HEK293 (cell line): ENCODE results near the gene CSF1.

Experiments used
- CTCF ChIA-PET: fragments of 350-600 bp; formaldehyde crosslinking; extraction: SDS; loops from one replicate; lab custom pipeline; 2021; ENCODE audit warnings: antibody characterized with exemption; lab: Yijun Ruan, JAX
- POLR2A ChIA-PET: fragments of 300-600 bp; formaldehyde crosslinking; extraction: SDS; loops from one replicate; lab custom pipeline; 2020; ENCODE audit warnings: antibody characterized with exemption, inconsistent platforms; lab: Yijun Ruan, JAX
- H3K27ac ChIP-seq: fragments of 200-500 bp; sonication (Bioruptor generic); 2 replicates; pipeline ENCODE4 v1.5.1; 2014; ENCODE audit warnings: low read depth, low read length, control low read depth, inconsistent platforms; ENCODE audit errors: extremely low read depth
- H3K36me3 ChIP-seq, 2 experiments: fragments of 200-500 bp in 1 of 2; sonication (Bioruptor generic) in 1 of 2; 1 replicate in 1 of 2; 2 replicates in 1 of 2; pipeline ENCODE4 v1.5.1; 2014 to 2017; ENCODE audit warnings: inconsistent platforms in 2 of 2, low read length in 2 of 2; ENCODE audit not compliant: control insufficient read depth in 2 of 2, insufficient read depth in 1 of 2
- H3K4me1 ChIP-seq: fragments of 200-500 bp; sonication (Bioruptor generic); 2 replicates; pipeline ENCODE4 v1.5.1; 2014; ENCODE audit warnings: mild to moderate bottlenecking, low read length, inconsistent platforms; ENCODE audit not compliant: control insufficient read depth, insufficient read depth
- H3K4me3 ChIP-seq: 2 replicates; pipeline ENCODE4 v1.5.1; 2011; ENCODE audit warnings: low read depth, mild to moderate bottlenecking, control low read depth, low read length, moderate library complexity
- H3K9me3 ChIP-seq: fragments of 200-500 bp; sonication (Bioruptor generic); 2 replicates; pipeline ENCODE4 v1.5.1; 2014; ENCODE audit warnings: low read depth, low read length, inconsistent platforms; ENCODE audit not compliant: control insufficient read depth, insufficient read depth
- GLIS1 ChIP-seq: fragments of 450-650 bp; formaldehyde crosslinking; IDR thresholded peaks from 2 replicates; pipeline ENCODE4 v1.5.1; 2016; ENCODE audit warnings: missing biosample characterization, missing genetic modification characterization
- KLF8 ChIP-seq: fragments of 450-650 bp; formaldehyde crosslinking; IDR thresholded peaks from 2 replicates; pipeline ENCODE4 v1.5.1; 2016; ENCODE audit warnings: missing biosample characterization, missing genetic modification characterization
- MYNN ChIP-seq: fragments of 450-650 bp; formaldehyde crosslinking; IDR thresholded peaks from 2 replicates; pipeline ENCODE4 v1.5.1; 2016; ENCODE audit warnings: missing biosample characterization, missing genetic modification characterization, borderline replicate concordance
- SALL2 ChIP-seq: fragments of 450-650 bp; formaldehyde crosslinking; IDR thresholded peaks from 2 replicates; pipeline ENCODE4 v1.5.0; 2017; ENCODE audit warnings: missing biosample characterization, mild to moderate bottlenecking, missing genetic modification characterization, borderline replicate concordance
- ZBTB20 ChIP-seq: fragments of 450-650 bp; formaldehyde crosslinking; IDR thresholded peaks from 2 replicates; pipeline ENCODE4 v1.5.1; 2016; ENCODE audit warnings: missing biosample characterization, missing genetic modification characterization
- ZNF146 ChIP-seq: fragments of 450-650 bp; formaldehyde crosslinking; IDR thresholded peaks from 2 replicates; pipeline ENCODE4 v1.5.1; 2016; ENCODE audit warnings: missing biosample characterization, missing genetic modification characterization
- ZNF148 ChIP-seq: fragments of 450-650 bp; formaldehyde crosslinking; IDR thresholded peaks from 2 replicates; pipeline ENCODE4 v1.5.0; 2017; ENCODE audit warnings: missing biosample characterization, missing genetic modification characterization, borderline replicate concordance
- ZNF16 ChIP-seq: fragments of 450-650 bp; formaldehyde crosslinking; IDR thresholded peaks from 2 replicates; pipeline ENCODE4 v1.5.1; 2016; ENCODE audit warnings: low read depth, missing biosample characterization, missing genetic modification characterization
- ZNF366 ChIP-seq: fragments of 450-650 bp; formaldehyde crosslinking; conservative IDR thresholded peaks from 2 replicates; pipeline ENCODE4 v1.5.1; 2016; ENCODE audit warnings: missing biosample characterization, missing genetic modification characterization
- ZNF398 ChIP-seq: fragments of 450-650 bp; formaldehyde crosslinking; IDR thresholded peaks from 2 replicates; pipeline ENCODE4 v1.5.1; 2017; ENCODE audit warnings: missing biosample characterization, missing genetic modification characterization
- ZNF416 ChIP-seq: fragments of 450-650 bp; formaldehyde crosslinking; IDR thresholded peaks from 2 replicates; pipeline ENCODE4 v1.5.1; 2016; ENCODE audit warnings: missing biosample characterization, missing genetic modification characterization
- ZNF423 ChIP-seq: fragments of 450-650 bp; formaldehyde crosslinking; IDR thresholded peaks from 2 replicates; pipeline ENCODE4 v1.5.1; 2016; ENCODE audit warnings: missing biosample characterization, missing genetic modification characterization
- ZNF560 ChIP-seq: fragments of 450-650 bp; formaldehyde crosslinking; IDR thresholded peaks from 2 replicates; pipeline ENCODE4 v1.5.1; 2017; ENCODE audit warnings: missing biosample characterization, missing genetic modification characterization, borderline replicate concordance
- ZNF704 ChIP-seq: fragments of 450-650 bp; formaldehyde crosslinking; IDR thresholded peaks from 2 replicates; pipeline ENCODE4 v1.5.1; 2016; ENCODE audit warnings: missing biosample characterization, missing genetic modification characterization
- TF ChIP-seq, protein P1 (sequence below): fragments of 450-650 bp; formaldehyde crosslinking; IDR thresholded peaks from 2 replicates; pipeline ENCODE4 v1.5.1; 2016; ENCODE audit warnings: missing biosample characterization, missing genetic modification characterization

The CSF1 gene

GRCh38 chr1:109923131-109923945, 12.7 kb downstream of the CSF1 start:
- Histone ChIP-seq H3K4me1 (no peaks in the 10 kb centered on the region), H3K4me3 (no peak overlapping the region), H3K27ac (no peak overlapping the region), H3K9me3 (no peaks in the 10 kb centered on the region), H3K36me3 (peaks cover 7 to 97% of the 10 kb centered on the region in 2 experiments; a peak in 2 of 3 replicates)
- CTCF ChIA-PET: interaction anchor here (0.5 to 8.2 kb wide), 16 partner anchors 9 to 1067 kb away, joined by 3 to 61 read pairs (median 4); partner anchors contain the start of gene AHCYL1
- TF ChIP-seq ZNF366 (tag by site-specific recombination) (no peak), GLIS1 (tag by site-specific recombination) (peak; percentile 21; the same call in 1 of the 2 replicates)
- POLR2A ChIA-PET: interaction anchor here (1.3 kb wide), 1 partner anchor 146 kb away, joined by 3 read pairs; no protein-coding TSS in a partner anchor

DNA sequence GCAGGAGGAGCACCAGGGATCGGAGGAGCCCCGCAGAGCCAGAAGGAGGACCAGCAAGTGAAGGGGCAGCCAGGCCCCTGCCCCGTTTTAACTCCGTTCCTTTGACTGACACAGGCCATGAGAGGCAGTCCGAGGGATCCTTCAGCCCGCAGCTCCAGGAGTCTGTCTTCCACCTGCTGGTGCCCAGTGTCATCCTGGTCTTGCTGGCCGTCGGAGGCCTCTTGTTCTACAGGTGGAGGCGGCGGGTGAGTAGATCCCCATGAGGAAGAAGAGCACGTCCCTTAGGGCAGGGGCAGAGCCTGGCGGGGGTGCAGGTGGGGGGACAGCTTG, 13.3 kb downstream of the CSF1 start:
- Histone ChIP-seq H3K27ac (no peak overlapping the region), H3K36me3 (peaks cover 7 to 97% of the 10 kb centered on the region in 2 experiments; a peak in 2 of 3 replicates), H3K4me1 (no peaks in the 10 kb centered on the region), H3K9me3 (no peaks in the 10 kb centered on the region), H3K4me3 (no peak overlapping the region)
- ChIA-PET POLR2A (no interaction called here), CTCF (interaction anchor here (0.6 to 8.2 kb wide), 10 partner anchors 9 to 281 kb away, joined by 3 to 61 read pairs (median 9); partner anchors contain the start of gene AHCYL1)
- TF ChIP-seq ZNF146 (tag by site-specific recombination): no peak
- TF ChIP-seq ZNF416 (tag by site-specific recombination): no peak
- no peak for TF ChIP-seq ZNF560 (tag by site-specific recombination)
- TF ChIP-seq ZNF148 (tag by site-specific recombination): no peak
- no peak for TF ChIP-seq MYNN
- TF ChIP-seq ZNF16 (tag by site-specific recombination): no peak
- TF ChIP-seq, protein P1, sequence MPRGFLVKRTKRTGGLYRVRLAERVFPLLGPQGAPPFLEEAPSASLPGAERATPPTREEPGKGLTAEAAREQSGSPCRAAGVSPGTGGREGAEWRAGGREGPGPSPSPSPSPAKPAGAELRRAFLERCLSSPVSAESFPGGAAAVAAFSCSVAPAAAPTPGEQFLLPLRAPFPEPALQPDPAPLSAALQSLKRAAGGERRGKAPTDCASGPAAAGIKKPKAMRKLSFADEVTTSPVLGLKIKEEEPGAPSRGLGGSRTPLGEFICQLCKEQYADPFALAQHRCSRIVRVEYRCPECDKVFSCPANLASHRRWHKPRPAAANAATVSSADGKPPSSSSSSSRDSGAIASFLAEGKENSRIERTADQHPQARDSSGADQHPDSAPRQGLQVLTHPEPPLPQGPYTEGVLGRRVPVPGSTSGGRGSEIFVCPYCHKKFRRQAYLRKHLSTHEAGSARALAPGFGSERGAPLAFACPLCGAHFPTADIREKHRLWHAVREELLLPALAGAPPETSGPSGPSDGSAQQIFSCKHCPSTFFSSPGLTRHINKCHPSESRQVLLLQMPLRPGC (tag by site-specific recombination): no peak
- no peak for TF ChIP-seq ZNF398 (tag by site-specific recombination)
- no peak for TF ChIP-seq GLIS1 (tag by site-specific recombination)
- TF ChIP-seq ZBTB20 (tag by site-specific recombination): no peak
- no peak for TF ChIP-seq ZNF704 (tag by site-specific recombination)
- TF ChIP-seq KLF8: no peak
- TF ChIP-seq SALL2 (tag by site-specific recombination): no peak
- no peak for TF ChIP-seq ZNF423
